ENCODE measurements around the gene NUDT19.
"Not testable (repeated sequence)": the region's sequence is repeated elsewhere in the genome, so short reads cannot be mapped to it uniquely, and the experiment has no call there.

The NUDT19 gene

DNA sequence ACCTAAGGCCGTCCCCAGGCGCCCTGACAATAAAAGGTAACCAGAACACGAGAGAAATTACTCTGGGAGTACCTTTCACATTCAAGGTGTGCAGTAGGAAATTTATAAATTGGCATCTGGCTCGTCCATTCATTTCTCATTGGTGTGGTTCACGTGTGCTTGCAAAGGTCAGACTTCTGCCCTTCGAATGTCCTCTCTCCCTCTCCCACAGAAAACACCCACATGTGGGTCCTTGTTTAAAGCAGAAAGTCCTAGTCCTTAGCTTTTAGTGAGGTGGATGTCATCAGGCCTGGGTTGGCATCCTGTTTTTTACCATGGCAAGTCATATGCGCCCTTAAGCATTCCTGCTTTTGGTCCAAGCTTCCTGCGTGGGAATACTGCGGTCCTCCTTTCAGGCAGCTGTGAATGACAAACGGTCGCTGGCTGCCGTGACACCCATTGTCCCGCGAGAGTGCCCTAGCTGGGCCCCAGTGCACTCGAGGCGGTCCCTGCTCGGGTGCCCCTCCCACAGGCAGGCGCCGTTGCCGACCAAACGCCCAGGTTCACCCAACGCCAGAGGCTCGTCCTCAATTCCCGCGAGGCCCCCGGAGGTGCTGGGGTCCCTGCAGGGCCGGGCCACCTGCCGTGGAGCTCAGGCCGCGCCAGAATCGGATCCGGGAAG, at the start of gene NUDT19:
Gene NUDT19 (plus strand): TSS at position 531 of the 661 bp plus-strand sequence. CDS start 140 bp downstream, outside the sequence.
- no peak for TF ChIP-seq CTCF (IDR thresholded peaks at IDR 0.05; ENCODE audit: insufficient read depth, low read depth, low read length, missing control alignments)
- H3K4me3 ChIP-seq (ENCODE audit: low read depth, low read length), result peak within 1 kb of the TSS; percentile 97
- peak; percentile 95 for DNase-seq (ENCODE audit: low read depth)

GRCh38 chr19:32642771-32643170, 48.9 kb upstream of the NUDT19 start:
- no peak for DNase-seq (ENCODE audit: low read depth)
- TF ChIP-seq CTCF (IDR thresholded peaks at IDR 0.05; ENCODE audit: insufficient read depth, low read depth, low read length, missing control alignments), result no peak
- no peak overlapping the region for H3K4me3 ChIP-seq (ENCODE audit: low read depth, low read length)

GRCh38 chr19:32646556-32646955, 45.1 kb upstream of the NUDT19 start:
- no peak overlapping the region for H3K4me3 ChIP-seq (ENCODE audit: low read depth, low read length)
- peak; percentile 40 for DNase-seq (ENCODE audit: low read depth)
- no peak for TF ChIP-seq CTCF (IDR thresholded peaks at IDR 0.05; ENCODE audit: insufficient read depth, low read depth, low read length, missing control alignments)

- no peak for TF ChIP-seq CTCF (IDR thresholded peaks at IDR 0.05; ENCODE audit: insufficient read depth, low read depth, low read length, missing control alignments)
- H3K4me3 ChIP-seq (ENCODE audit: low read depth, low read length), result no peak overlapping the region
- DNase-seq (ENCODE audit: low read depth), result no peak
Observed at GRCh38 chr19:32647361-32647760, 44.3 kb upstream of the NUDT19 start.

- no peak for TF ChIP-seq CTCF (IDR thresholded peaks at IDR 0.05; ENCODE audit: insufficient read depth, low read depth, low read length, missing control alignments)
- no peak for DNase-seq (ENCODE audit: low read depth)
Observed at GRCh38 chr19:32649751-32650150, 41.9 kb upstream of the NUDT19 start.

DNA sequence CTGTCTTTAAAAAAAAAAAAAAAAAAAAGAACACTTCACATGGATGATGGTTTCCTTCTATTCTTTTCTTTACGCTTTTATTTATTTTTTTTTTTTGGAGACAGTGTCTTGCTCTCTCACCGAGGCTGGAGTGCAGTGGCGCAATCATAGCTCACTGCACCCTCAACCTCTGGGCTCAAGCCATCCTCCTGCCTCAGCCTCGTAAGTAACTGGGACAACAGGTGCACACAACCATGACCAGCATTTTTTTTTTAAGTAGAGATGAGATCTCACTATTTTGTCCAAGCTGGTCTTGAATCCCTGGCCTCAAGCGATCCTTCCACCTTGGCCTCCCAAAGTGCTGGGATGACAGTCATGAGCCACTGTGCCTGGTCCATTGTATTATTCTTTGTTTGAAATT, 41.0 kb upstream of the NUDT19 start:
- TF ChIP-seq CTCF (IDR thresholded peaks at IDR 0.05; ENCODE audit: insufficient read depth, low read depth, low read length, missing control alignments), result no peak
- DNase-seq (ENCODE audit: low read depth), result no peak
- no peak overlapping the region for H3K4me3 ChIP-seq (ENCODE audit: low read depth, low read length)

More at GRCh38 chr19:32649751-32650150, 41.9 kb upstream of the NUDT19 start:
- H3K4me3 ChIP-seq (ENCODE audit: low read depth, low read length), result no peak overlapping the region

DNA sequence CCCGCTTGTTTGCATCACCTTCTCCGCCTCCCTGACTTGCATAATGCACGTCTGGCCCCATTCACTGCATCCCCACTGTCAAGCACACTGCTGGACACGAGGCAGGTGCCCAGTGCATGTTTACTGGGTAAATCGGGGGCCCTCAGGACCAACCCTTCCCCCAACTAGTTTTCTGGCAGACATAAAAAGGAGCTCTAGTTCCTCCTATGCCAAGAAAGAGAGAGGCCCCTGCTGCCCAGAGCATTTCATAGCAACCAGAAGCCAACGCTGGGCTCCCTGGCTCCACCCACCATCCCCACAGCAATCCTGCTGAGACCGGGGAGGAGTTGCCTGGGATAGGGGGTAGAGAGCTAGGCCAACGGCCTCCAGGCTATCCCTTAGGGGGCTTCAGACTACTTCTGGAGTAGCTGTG, 39.9 kb upstream of the NUDT19 start:
- no peak for TF ChIP-seq CTCF (IDR thresholded peaks at IDR 0.05; ENCODE audit: insufficient read depth, low read depth, low read length, missing control alignments)
- DNase-seq (ENCODE audit: low read depth), result no peak
- no peak overlapping the region for H3K4me3 ChIP-seq (ENCODE audit: low read depth, low read length)

DNA sequence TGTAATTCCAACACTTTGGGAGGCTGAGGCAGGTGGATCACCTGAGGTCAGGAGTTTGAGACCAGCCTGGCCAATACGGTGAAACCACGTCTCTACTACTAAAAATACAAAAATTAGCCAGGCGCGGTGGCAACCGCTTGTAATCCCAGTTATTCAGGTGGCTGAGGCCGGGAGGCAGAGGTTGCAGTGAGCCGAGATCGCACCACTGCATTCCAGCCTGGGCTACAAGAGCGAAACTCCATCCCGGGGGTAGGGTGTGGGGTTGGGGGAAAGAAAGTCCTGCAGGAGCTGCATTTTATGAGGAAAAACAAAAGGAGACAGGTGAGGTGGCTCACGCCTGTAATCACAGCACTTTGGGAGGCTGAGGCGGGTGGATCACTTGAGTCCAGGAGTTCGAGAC, 39.3 kb upstream of the NUDT19 start:
- DNase-seq (ENCODE audit: low read depth); H3K4me3 ChIP-seq (ENCODE audit: low read depth, low read length): not testable (repeated sequence)
